HG03103 (cell line): Measurements from ENCODE around the gene ZDHHC8.

Experiments used
- ATAC-seq: cut with Tn5 transposase; IDR thresholded peaks from one replicate; pipeline ENCODE4 v1.9.1; 2021; ENCODE audit warnings: low read depth; ENCODE audit not compliant: unreplicated experiment

Gene ZDHHC8

GRCh38 chr22:20094197-20094807 is 37.3 kb upstream of the ZDHHC8 start:
- ATAC-seq, result no peak

- ATAC-seq, result no peak
Measured at GRCh38 chr22:20095521-20095920, 36.1 kb upstream of the ZDHHC8 start.

GRCh38 chr22:20096574-20097420 is 34.8 kb upstream of the ZDHHC8 start:
- no peak for ATAC-seq

DNA sequence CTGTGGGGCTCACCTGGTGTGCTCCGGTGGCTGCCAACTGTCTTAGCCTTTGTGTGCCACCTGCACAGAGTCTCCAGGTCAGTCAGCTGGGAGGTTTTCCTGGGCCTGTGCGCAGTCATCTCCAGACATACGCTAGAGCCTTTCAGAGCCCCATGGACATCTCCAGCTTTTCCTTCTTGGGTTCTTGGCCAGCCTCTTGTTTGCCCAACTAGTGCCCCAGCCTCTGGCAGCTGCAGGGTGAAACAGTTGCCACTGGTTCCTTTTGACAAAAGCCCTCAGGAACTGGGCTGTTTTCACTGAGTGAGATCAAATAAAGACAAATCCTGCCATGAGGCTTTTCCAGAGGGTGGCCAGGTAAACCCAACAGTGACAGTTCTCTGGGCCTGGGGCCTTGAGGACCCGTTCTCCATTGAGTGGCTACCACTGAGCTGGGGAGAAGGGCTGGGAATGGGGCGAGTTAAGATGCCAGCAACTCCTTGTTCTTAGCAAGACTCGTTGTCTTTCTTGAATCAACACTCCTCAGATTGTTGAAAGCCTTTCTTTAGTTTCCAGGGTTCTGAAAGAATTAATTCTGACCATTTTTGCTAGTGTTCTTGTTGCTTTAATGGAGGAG is 32.4 kb upstream of the ZDHHC8 start:
- no peak for ATAC-seq

DNA sequence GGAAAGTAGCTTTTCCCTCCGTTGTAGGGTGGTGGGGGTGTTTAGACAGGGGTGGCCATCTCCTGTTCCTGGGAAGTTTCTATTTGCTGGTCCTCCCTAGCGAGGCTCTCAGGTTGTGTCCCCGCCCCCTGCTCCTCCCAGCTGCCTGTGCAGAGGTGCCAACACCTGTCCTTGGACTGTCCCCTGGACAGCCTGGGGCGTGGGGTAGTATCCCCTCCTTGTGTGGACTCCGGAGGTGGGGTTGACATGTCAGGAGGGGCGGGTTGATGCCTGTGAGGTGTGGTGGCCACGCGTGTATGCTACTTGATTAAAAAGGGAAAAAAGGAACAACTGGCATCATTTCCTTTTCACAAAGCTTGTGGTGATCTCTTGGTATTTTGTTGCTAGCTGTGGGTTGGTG is 30.0 kb upstream of the ZDHHC8 start:
- ATAC-seq, result no peak

GRCh38 chr22:20102203-20102780 is 29.3 kb upstream of the ZDHHC8 start:
- ATAC-seq, result no peak

- no peak for ATAC-seq
Measured at GRCh38 chr22:20105456-20106204, 26.0 kb upstream of the ZDHHC8 start.

DNA sequence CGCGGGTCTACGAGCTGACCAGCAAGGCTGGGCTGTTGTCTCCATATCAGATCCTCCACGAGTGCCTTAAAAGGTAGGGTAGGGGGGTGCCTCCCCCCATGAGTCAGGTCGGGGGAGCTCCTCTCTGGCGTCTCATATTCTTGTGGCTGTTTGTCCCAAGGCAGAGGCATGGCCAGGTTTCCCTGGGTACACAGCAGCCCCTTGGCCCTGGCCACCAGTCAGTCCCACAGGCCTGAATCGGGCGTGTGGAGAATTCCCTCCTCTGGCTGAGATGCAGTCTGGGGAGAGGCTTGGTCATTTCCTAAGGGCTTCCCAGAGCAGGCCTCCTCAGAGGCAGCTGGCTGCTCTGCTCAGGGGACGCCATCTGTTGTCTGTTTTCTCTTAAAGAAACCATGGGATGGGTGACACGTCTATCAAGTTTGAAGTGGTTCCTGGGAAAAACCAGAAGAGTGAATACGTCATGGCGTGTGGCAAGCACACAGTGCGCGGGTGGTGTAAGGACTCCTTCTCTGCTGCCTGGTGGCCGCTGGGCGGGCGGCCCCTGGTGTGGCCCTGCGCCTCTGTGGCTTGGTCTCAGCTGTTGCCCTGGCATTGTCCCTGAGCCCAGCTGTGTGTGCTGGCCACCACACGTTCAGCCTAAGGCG is 25.3 kb upstream of the ZDHHC8 start:
- no peak for ATAC-seq

DNA sequence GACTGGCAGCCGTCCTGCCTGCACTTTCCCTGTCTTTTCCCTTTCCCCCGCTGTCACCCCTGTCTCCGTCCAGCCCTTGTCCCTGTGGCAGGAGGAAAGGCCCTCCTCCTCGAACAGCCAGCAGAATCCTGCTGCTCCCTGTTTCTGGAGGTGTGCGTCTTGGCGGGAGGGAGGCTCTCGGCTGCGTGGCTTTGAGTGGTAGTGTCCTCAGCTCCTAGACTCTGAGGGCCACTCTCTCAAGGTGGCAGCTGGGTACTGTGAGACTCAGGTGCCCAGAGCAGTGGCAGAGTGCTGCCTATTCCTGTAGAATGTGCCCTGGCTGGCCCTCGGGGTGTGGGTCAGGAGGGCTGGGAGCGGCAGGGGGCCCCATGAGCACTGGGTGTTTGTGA is 24.8 kb upstream of the ZDHHC8 start:
- no peak for ATAC-seq

DNA sequence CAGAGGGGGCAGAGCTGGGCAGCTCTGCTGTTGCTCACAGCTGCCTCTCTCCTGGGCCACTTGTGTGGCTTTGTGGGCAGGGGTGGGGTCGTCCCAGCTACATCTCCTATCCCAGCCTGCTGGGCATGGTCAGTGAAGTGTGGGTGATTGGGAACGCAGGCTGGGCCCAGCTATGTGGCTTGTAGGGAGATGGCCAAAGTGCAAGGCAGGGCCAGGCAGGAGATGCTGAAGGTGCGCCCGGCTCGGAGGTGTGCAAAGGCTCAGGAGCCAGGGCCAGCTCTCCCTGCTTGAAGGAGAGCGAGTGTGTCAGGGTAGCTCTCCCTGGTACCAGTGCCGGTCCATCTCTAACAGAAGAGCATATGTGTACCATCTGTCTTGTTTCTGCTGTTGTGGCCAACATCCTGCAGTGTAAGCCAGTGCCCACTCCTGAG is 24.1 kb upstream of the ZDHHC8 start:
- ATAC-seq, result no peak

- ATAC-seq, result no peak
Measured at GRCh38 chr22:20107951-20108756, 23.4 kb upstream of the ZDHHC8 start.

GRCh38 chr22:20108757-20109230 is 22.8 kb upstream of the ZDHHC8 start:
- no peak for ATAC-seq

- ATAC-seq, result no peak
Measured at GRCh38 chr22:20109411-20110358, 21.9 kb upstream of the ZDHHC8 start.

DNA sequence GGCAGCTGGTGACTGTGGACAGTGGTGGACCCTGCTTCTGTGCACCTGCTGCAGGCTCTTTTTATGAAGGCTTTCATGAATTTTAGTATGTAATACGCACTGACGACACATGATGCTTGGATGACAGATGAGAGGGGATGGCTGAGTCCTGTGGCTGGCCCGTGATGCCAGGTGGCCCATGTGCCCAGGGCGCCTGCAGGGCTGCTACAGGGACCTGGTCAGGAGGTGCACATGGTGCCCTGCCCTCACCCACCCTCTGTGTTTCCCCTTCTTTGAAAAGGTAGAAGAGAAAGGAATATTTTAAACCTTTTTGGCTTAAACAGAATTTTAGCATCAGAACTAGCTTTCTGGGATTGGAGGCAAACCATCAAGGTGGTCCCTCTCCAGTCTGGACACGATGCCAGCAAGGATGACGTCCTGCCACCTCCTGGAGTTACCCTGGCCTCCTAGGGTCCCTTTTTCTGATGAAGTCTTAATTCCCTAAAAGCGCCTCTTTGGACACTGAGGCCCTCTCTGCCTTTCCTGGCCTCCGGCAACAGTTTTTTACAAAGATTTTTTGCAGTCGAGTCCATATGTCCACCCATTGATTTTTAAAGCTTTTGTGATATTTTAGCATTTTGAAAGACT is 21.1 kb upstream of the ZDHHC8 start:
- no peak for ATAC-seq

GRCh38 chr22:20111045-20111688 is 20.4 kb upstream of the ZDHHC8 start:
- no peak for ATAC-seq

GRCh38 chr22:20111689-20112622 is 19.6 kb upstream of the ZDHHC8 start:
- ATAC-seq, result no peak
